K562 (cell line): ENCODE data around the gene RAB14. TPM values are rescaled to one million over a fixed set of nuclear protein-coding genes. Genes with fewer than 3 reads are reported as not detected.
A peak's percentile ranks its signal among the peaks of the same experiment; 100 is the strongest.

Experiments used
- CREBBP ChIP-seq: IDR thresholded peaks from one replicate; pipeline ENCODE4 v1.6.1; 2012; ENCODE audit warnings: low read depth, mild to moderate bottlenecking, control low read depth, inconsistent platforms, low read length
- FOSL1 ChIP-seq: fragments of 200-800 bp; sonication (Bioruptor generic); conservative IDR thresholded peaks from 2 replicates; pipeline ENCODE4 v1.6.1; 2016; ENCODE audit warnings: missing genetic modification characterization, missing compliant biosample characterization
- GATAD2A ChIP-seq: fragments of 450-650 bp; IDR thresholded peaks from 2 replicates; pipeline ENCODE4 v1.6.1; 2017
- HOXB6 ChIP-seq: fragments of 250-450 bp; sonication (Bioruptor Pico); IDR thresholded peaks from 2 replicates; pipeline ENCODE4 v1.5.1; 2022; ENCODE audit warnings: mild to moderate bottlenecking, borderline replicate concordance
- MEF2A ChIP-seq: IDR thresholded peaks from 2 replicates; pipeline ENCODE4 v1.6.1; 2011; ENCODE audit warnings: low read depth, mild to moderate bottlenecking, low read length, moderate library complexity; ENCODE audit not compliant: control insufficient read depth
- NFYB ChIP-seq: IDR thresholded peaks from 2 replicates; pipeline ENCODE4 v1.6.1; 2011; ENCODE audit warnings: mild to moderate bottlenecking, moderate library complexity; ENCODE audit not compliant: insufficient read length; ENCODE audit errors: extremely low read depth
- NR2C1 ChIP-seq, 2 experiments: fragments of 450-650 bp; IDR thresholded peaks; 2 replicates each; pipeline ENCODE4 v1.6.1; 2017; ENCODE audit warnings: mild to moderate bottlenecking in 2 of 2, antibody characterized with exemption in 1 of 2, inconsistent platforms in 1 of 2, missing compliant biosample characterization in 1 of 2, missing genetic modification characterization in 1 of 2
- OTX1 ChIP-seq: fragments of 450-650 bp; formaldehyde crosslinking; IDR thresholded peaks from 2 replicates; pipeline ENCODE4 v1.4.0; 2022; ENCODE audit warnings: mild to moderate bottlenecking
- XRCC3 ChIP-seq: fragments of 450-650 bp; IDR thresholded peaks from 2 replicates; pipeline ENCODE4 v1.6.1; 2017; ENCODE audit warnings: mild to moderate bottlenecking, moderate library complexity
- YY1 ChIP-seq, 3 experiments: IDR thresholded peaks; 2 replicates each; pipeline ENCODE4 v1.6.1; 2011; ENCODE audit warnings: low read length in 2 of 3, mild to moderate bottlenecking in 2 of 3, moderate library complexity in 2 of 3, borderline replicate concordance in 1 of 3, control low read depth in 1 of 3, low read depth in 1 of 3; ENCODE audit not compliant: insufficient read depth in 3 of 3, insufficient replicate concordance in 2 of 3, control insufficient read depth in 1 of 3, insufficient read length in 1 of 3; ENCODE audit errors: extremely low read depth in 1 of 3
- ZNF408 ChIP-seq: fragments of 250-450 bp; sonication (Bioruptor Pico); IDR thresholded peaks from 2 replicates; pipeline ENCODE4 v1.4.0; 2020; ENCODE audit warnings: low read depth, mild to moderate bottlenecking, moderate library complexity
- polyA plus RNA-seq, 8 experiments: library from polyadenylated mRNA; depleted of rRNA in 4 of 8; stranded (reverse) in 5 of 8; unstranded in 3 of 8; fragments of >200 nt; fragmentation: Nextera tagmentation in 2 of 8; fragmentation: Illumina TruSeq in 1 of 8; extraction: Ambion mirVana in 2 of 8; extraction: Trizol in 1 of 8; gene quantifications; 2 replicates each; pipeline versions ENCODE4 v1.2.1 to v1.2.3, GENCODE V29; 2011 to 2014; ENCODE audit warnings: inconsistent platforms in 1 of 8, missing spikeins in 1 of 8
- total RNA-seq, 7 experiments: library from RNA; depleted of rRNA in 6 of 7; stranded (reverse); fragments of >200 nt in 6 of 7; fragmentation: Illumina TruSeq in 2 of 7; extraction: Trizol in 2 of 7; gene quantifications; 2 replicates each; pipeline versions ENCODE4 v1.2.1 to v1.2.3, GENCODE V29; 2011 to 2021; ENCODE audit warnings: low replicate concordance in 1 of 7
- TF ChIP-seq, protein P1 (sequence below): fragments of 450-650 bp; IDR thresholded peaks from 2 replicates; pipeline ENCODE4 v1.6.1; 2016; ENCODE audit warnings: mild to moderate bottlenecking, moderate library complexity
- TF ChIP-seq, protein P2 (sequence below): fragments of 450-650 bp; formaldehyde crosslinking; IDR thresholded peaks from 2 replicates; pipeline ENCODE4 v1.4.0; 2022; ENCODE audit warnings: mild to moderate bottlenecking, moderate library complexity

Gene RAB14
- total and polyA plus RNA-seq, 9 of the 15 experiments (the other 6 are each of a cell fraction or from before 2014, with no cell fraction given), result 10.3 to 41.8 (median 20.9) TPM

DNA sequence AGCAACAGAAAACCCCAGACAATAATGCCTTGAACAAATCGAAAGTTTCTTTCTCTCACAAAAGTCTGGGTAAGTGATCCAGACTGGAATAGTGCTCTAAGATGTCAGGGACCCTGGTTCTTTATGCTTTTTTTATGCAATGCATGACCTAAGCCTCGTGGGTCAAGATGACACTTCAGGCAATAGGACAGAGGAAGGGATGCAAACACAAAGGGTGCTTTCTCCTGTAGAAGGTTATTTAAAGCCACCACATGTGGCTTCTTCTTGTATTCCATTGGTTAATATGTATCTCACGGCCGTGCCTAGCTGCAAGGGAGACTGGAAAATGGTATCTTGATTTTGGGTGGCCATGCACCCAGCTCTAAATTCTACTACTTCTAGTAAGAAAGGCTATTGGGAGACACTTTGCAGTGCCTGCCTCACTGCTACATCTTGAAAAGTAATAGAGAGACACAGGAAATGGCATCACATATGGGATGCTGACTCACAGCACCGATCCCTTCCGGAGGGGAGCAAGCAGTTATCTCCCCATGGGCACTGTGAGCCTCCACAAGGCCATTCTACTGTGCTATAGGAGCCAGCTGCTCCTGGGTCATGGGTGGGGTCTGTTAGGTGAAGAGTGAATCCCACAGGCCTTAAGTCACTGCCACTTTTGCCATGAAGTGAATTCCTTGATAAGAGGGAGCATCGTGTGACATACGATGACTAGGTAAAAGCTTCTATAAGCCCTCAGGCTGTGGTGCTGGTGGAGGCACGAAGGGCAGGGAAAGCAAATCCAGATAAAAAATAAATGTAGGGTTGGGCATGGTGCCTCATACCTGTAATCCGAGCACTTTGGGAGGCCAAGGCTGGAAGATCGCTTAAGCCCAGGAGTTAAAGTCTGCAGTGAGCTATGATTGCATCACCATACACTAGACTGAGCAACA lies 32.5 kb upstream of the RAB14 start (continued):
- TF ChIP-seq ZNF408 (CRISPR knock-in tag) (no peak), NR2C1 (IDR thresholded peaks at IDR 0.05) (no peak; the same call in 1 of the 2 replicates), NR2C1 (tag; IDR thresholded peaks at IDR 0.05) (peak; percentile 75), XRCC3 (no peak), NFYB (no peak), OTX1 (CRISPR knock-in tag) (no peak), YY1 (IDR thresholded peaks at IDR 0.05; ENCODE audit: borderline replicate concordance in 1 of 3, control insufficient read depth in 1 of 3, extremely low read depth in 1 of 3, insufficient read depth in 3 of 3, insufficient read length in 1 of 3, insufficient replicate concordance in 2 of 3, low read depth in 1 of 3, low read length in 2 of 3) (peak in 1 of 3 experiments; percentile 56), CREBBP (no peak), HOXB6 (CRISPR knock-in tag) (no peak), MEF2A (no peak), FOSL1 (tag) (peak; percentile 82), GATAD2A (no peak)
- TF ChIP-seq, protein P1, sequence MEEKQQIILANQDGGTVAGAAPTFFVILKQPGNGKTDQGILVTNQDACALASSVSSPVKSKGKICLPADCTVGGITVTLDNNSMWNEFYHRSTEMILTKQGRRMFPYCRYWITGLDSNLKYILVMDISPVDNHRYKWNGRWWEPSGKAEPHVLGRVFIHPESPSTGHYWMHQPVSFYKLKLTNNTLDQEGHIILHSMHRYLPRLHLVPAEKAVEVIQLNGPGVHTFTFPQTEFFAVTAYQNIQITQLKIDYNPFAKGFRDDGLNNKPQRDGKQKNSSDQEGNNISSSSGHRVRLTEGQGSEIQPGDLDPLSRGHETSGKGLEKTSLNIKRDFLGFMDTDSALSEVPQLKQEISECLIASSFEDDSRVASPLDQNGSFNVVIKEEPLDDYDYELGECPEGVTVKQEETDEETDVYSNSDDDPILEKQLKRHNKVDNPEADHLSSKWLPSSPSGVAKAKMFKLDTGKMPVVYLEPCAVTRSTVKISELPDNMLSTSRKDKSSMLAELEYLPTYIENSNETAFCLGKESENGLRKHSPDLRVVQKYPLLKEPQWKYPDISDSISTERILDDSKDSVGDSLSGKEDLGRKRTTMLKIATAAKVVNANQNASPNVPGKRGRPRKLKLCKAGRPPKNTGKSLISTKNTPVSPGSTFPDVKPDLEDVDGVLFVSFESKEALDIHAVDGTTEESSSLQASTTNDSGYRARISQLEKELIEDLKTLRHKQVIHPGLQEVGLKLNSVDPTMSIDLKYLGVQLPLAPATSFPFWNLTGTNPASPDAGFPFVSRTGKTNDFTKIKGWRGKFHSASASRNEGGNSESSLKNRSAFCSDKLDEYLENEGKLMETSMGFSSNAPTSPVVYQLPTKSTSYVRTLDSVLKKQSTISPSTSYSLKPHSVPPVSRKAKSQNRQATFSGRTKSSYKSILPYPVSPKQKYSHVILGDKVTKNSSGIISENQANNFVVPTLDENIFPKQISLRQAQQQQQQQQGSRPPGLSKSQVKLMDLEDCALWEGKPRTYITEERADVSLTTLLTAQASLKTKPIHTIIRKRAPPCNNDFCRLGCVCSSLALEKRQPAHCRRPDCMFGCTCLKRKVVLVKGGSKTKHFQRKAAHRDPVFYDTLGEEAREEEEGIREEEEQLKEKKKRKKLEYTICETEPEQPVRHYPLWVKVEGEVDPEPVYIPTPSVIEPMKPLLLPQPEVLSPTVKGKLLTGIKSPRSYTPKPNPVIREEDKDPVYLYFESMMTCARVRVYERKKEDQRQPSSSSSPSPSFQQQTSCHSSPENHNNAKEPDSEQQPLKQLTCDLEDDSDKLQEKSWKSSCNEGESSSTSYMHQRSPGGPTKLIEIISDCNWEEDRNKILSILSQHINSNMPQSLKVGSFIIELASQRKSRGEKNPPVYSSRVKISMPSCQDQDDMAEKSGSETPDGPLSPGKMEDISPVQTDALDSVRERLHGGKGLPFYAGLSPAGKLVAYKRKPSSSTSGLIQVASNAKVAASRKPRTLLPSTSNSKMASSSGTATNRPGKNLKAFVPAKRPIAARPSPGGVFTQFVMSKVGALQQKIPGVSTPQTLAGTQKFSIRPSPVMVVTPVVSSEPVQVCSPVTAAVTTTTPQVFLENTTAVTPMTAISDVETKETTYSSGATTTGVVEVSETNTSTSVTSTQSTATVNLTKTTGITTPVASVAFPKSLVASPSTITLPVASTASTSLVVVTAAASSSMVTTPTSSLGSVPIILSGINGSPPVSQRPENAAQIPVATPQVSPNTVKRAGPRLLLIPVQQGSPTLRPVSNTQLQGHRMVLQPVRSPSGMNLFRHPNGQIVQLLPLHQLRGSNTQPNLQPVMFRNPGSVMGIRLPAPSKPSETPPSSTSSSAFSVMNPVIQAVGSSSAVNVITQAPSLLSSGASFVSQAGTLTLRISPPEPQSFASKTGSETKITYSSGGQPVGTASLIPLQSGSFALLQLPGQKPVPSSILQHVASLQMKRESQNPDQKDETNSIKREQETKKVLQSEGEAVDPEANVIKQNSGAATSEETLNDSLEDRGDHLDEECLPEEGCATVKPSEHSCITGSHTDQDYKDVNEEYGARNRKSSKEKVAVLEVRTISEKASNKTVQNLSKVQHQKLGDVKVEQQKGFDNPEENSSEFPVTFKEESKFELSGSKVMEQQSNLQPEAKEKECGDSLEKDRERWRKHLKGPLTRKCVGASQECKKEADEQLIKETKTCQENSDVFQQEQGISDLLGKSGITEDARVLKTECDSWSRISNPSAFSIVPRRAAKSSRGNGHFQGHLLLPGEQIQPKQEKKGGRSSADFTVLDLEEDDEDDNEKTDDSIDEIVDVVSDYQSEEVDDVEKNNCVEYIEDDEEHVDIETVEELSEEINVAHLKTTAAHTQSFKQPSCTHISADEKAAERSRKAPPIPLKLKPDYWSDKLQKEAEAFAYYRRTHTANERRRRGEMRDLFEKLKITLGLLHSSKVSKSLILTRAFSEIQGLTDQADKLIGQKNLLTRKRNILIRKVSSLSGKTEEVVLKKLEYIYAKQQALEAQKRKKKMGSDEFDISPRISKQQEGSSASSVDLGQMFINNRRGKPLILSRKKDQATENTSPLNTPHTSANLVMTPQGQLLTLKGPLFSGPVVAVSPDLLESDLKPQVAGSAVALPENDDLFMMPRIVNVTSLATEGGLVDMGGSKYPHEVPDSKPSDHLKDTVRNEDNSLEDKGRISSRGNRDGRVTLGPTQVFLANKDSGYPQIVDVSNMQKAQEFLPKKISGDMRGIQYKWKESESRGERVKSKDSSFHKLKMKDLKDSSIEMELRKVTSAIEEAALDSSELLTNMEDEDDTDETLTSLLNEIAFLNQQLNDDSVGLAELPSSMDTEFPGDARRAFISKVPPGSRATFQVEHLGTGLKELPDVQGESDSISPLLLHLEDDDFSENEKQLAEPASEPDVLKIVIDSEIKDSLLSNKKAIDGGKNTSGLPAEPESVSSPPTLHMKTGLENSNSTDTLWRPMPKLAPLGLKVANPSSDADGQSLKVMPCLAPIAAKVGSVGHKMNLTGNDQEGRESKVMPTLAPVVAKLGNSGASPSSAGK, result peak; percentile 69
- TF ChIP-seq, protein P2, sequence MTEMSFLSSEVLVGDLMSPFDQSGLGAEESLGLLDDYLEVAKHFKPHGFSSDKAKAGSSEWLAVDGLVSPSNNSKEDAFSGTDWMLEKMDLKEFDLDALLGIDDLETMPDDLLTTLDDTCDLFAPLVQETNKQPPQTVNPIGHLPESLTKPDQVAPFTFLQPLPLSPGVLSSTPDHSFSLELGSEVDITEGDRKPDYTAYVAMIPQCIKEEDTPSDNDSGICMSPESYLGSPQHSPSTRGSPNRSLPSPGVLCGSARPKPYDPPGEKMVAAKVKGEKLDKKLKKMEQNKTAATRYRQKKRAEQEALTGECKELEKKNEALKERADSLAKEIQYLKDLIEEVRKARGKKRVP (CRISPR knock-in tag), result no peak
